Muscle layer of colon (tissue), 2 donors: Measurements from ENCODE around the gene IGSF22.

Experiments
- H3K27ac ChIP-seq: one replicate; pipeline ENCODE4 v1.7.0; 2013; ENCODE audit warnings: low read depth, mild to moderate bottlenecking, low read length, moderate library complexity
- H3K27me3 ChIP-seq, 2 donors: one replicate each; pipeline ENCODE4 v1.7.0; 2013; ENCODE audit warnings: low read length in 2 of 2, mild to moderate bottlenecking in 2 of 2; ENCODE audit not compliant: insufficient read depth in 2 of 2, control insufficient read depth in 1 of 2
- H3K36me3 ChIP-seq: one replicate; pipeline ENCODE4 v1.7.0; 2013; ENCODE audit warnings: mild to moderate bottlenecking, low read length; ENCODE audit not compliant: insufficient read depth
- H3K4me1 ChIP-seq: one replicate; pipeline ENCODE4 v1.7.0; 2013; ENCODE audit warnings: mild to moderate bottlenecking, low read length; ENCODE audit not compliant: insufficient read depth
- H3K4me3 ChIP-seq, 2 donors: one replicate each; pipeline ENCODE4 v1.7.0; 2013; ENCODE audit warnings: low read length in 2 of 2, low read depth in 1 of 2, mild to moderate bottlenecking in 1 of 2, moderate library complexity in 1 of 2
- H3K9ac ChIP-seq: one replicate; pipeline ENCODE4 v1.7.0; 2013; ENCODE audit warnings: low read length
- H3K9me3 ChIP-seq: one replicate; pipeline ENCODE4 v1.7.0; 2013; ENCODE audit warnings: mild to moderate bottlenecking, low read length
- donor health status: abdominal sarcoma.
- donor health status: Adenocarcinoma of cecum.

The IGSF22 gene

GRCh38 chr11:18709414-18709813, 16.6 kb downstream of the IGSF22 start:
- Histone ChIP-seq H3K27me3 (no peaks in the 10 kb centered on the region), H3K9me3 (no peaks in the 10 kb centered on the region), H3K9ac (no peak overlapping the region), H3K4me3 (no peak overlapping the region), H3K36me3 (no peaks in the 10 kb centered on the region), H3K4me1 (peaks cover 14% of the 10 kb centered on the region), H3K27ac (no peak overlapping the region)

GRCh38 chr11:18707811-18708340, 18.1 kb downstream of the IGSF22 start:
- no peaks in the 10 kb centered on the region for H3K27me3 ChIP-seq
- no peaks in the 10 kb centered on the region for H3K9me3 ChIP-seq
- H3K27ac ChIP-seq: no peak overlapping the region
- no peak overlapping the region for H3K9ac ChIP-seq
- peaks cover 21% of the 10 kb centered on the region for H3K4me1 ChIP-seq
- no peak overlapping the region for H3K4me3 ChIP-seq
- H3K36me3 ChIP-seq: no peaks in the 10 kb centered on the region

- H3K36me3 ChIP-seq: peaks cover 11% of the 10 kb centered on the region
- peaks cover 21% of the 10 kb centered on the region for H3K4me1 ChIP-seq
- peak overlapping the region; percentile 57 for H3K27ac ChIP-seq
- H3K9ac ChIP-seq: peak overlapping the region; percentile 69
- no peaks in the 10 kb centered on the region for H3K27me3 ChIP-seq
- no peaks in the 10 kb centered on the region for H3K9me3 ChIP-seq
- H3K4me3 ChIP-seq: peak overlapping the region; percentile 76 to 77
Measured at GRCh38 chr11:18706330-18707243, 19.4 kb downstream of the IGSF22 start.

- Histone ChIP-seq H3K9ac (peak overlapping the region; percentile 41), H3K9me3 (no peaks in the 10 kb centered on the region), H3K27ac (peak overlapping the region; percentile 27), H3K4me1 (peaks cover 21% of the 10 kb centered on the region), H3K27me3 (no peaks in the 10 kb centered on the region), H3K4me3 (peak overlapping the region; percentile 75 to 76), H3K36me3 (peaks cover 11% of the 10 kb centered on the region)
Measured at GRCh38 chr11:18705651-18706281, 20.2 kb downstream of the IGSF22 start.

- H3K27ac ChIP-seq: no peak overlapping the region
- H3K9me3 ChIP-seq: no peaks in the 10 kb centered on the region
- H3K4me1 ChIP-seq: peaks cover 24% of the 10 kb centered on the region
- H3K9ac ChIP-seq: no peak overlapping the region
- peaks cover 11% of the 10 kb centered on the region for H3K36me3 ChIP-seq
- peak overlapping the region in 1 of 2 donors; percentile 75 for H3K4me3 ChIP-seq
- no peaks in the 10 kb centered on the region for H3K27me3 ChIP-seq
Measured at GRCh38 chr11:18704698-18705097, 21.3 kb downstream of the IGSF22 start.

GRCh38 chr11:18704045-18704645, 21.8 kb downstream of the IGSF22 start:
- H3K9ac ChIP-seq: no peak overlapping the region
- H3K27me3 ChIP-seq: no peaks in the 10 kb centered on the region
- H3K27ac ChIP-seq: no peak overlapping the region
- H3K9me3 ChIP-seq: no peaks in the 10 kb centered on the region
- peaks cover 11% of the 10 kb centered on the region for H3K36me3 ChIP-seq
- H3K4me3 ChIP-seq: no peak overlapping the region
- H3K4me1 ChIP-seq: peaks cover 29% of the 10 kb centered on the region

GRCh38 chr11:18703001-18703763, 22.8 kb downstream of the IGSF22 start:
- H3K27me3 ChIP-seq: no peaks in the 10 kb centered on the region
- peaks cover 11% of the 10 kb centered on the region for H3K36me3 ChIP-seq
- no peak overlapping the region for H3K9ac ChIP-seq
- no peak overlapping the region for H3K27ac ChIP-seq
- no peak overlapping the region for H3K4me3 ChIP-seq
- H3K4me1 ChIP-seq: peaks cover 29% of the 10 kb centered on the region
- H3K9me3 ChIP-seq: no peaks in the 10 kb centered on the region

- Histone ChIP-seq H3K9me3 (no peaks in the 10 kb centered on the region), H3K4me1 (peaks cover 29% of the 10 kb centered on the region)
Measured at GRCh38 chr11:18701614-18702216, 24.3 kb downstream of the IGSF22 start.

GRCh38 chr11:18700872-18701271, 25.1 kb downstream of the IGSF22 start:
- Histone ChIP-seq H3K9me3 (no peaks in the 10 kb centered on the region), H3K4me1 (peaks cover 29% of the 10 kb centered on the region), H3K27ac (no peak overlapping the region), H3K36me3 (peaks cover 11% of the 10 kb centered on the region), H3K4me3 (no peak overlapping the region), H3K27me3 (no peaks in the 10 kb centered on the region), H3K9ac (no peak overlapping the region)

More at GRCh38 chr11:18701614-18702216, 24.3 kb downstream of the IGSF22 start:
- no peaks in the 10 kb centered on the region for H3K27me3 ChIP-seq
- no peak overlapping the region for H3K27ac ChIP-seq
- H3K9ac ChIP-seq: no peak overlapping the region
- H3K36me3 ChIP-seq: peaks cover 11% of the 10 kb centered on the region
- H3K4me3 ChIP-seq: no peak overlapping the region

- H3K9me3 ChIP-seq: no peaks in the 10 kb centered on the region
- peaks cover 11% of the 10 kb centered on the region for H3K36me3 ChIP-seq
- peak overlapping the region in 1 of 2 donors; percentile 2 for H3K4me3 ChIP-seq
- H3K9ac ChIP-seq: no peak overlapping the region
- no peaks in the 10 kb centered on the region for H3K27me3 ChIP-seq
- H3K27ac ChIP-seq: no peak overlapping the region
- peaks cover 25% of the 10 kb centered on the region for H3K4me1 ChIP-seq
Measured at GRCh38 chr11:18700375-18700774, 25.6 kb downstream of the IGSF22 start.
